Measurements from ENCODE around the gene RMDN3.

The RMDN3 gene

GRCh38 chr15:40772014-40772413 is 17.0 kb upstream of the RMDN3 start:
- DNase-seq (ENCODE audit: low read depth), result no peak

- no peak for DNase-seq (ENCODE audit: low read depth)
These were observed 16.2 kb upstream of the RMDN3 start for GRCh38 chr15:40771242-40771641.

DNA sequence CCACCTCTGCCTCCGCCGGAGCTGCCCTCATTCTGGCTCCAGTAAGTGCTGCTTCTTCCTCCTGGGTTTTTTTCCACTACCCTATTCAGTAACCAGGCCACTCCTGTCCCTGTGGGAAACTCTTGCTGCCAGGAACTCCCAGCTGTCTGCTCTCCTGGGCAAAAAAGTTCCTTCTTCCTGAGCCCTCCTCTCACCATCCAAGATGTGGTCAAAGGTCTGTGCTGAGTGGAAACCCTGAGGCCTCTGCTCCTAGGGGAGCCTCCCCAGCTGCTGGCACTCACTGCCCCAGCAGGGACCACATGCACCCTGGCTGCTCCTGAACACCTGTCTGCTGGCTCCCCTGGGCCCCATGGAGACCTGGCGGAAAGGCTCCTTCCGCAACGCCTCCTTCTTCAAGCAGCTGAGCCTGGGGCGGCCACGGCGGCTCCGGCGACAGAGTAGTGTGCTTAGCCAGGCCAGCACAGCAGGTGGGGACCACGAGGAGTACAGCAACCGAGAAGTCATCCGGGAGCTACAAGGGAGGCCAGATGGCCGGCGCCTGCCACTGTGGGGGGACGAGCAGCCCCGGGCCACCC is 15.2 kb upstream of the RMDN3 start:
- no peak for DNase-seq (ENCODE audit: low read depth)

DNA sequence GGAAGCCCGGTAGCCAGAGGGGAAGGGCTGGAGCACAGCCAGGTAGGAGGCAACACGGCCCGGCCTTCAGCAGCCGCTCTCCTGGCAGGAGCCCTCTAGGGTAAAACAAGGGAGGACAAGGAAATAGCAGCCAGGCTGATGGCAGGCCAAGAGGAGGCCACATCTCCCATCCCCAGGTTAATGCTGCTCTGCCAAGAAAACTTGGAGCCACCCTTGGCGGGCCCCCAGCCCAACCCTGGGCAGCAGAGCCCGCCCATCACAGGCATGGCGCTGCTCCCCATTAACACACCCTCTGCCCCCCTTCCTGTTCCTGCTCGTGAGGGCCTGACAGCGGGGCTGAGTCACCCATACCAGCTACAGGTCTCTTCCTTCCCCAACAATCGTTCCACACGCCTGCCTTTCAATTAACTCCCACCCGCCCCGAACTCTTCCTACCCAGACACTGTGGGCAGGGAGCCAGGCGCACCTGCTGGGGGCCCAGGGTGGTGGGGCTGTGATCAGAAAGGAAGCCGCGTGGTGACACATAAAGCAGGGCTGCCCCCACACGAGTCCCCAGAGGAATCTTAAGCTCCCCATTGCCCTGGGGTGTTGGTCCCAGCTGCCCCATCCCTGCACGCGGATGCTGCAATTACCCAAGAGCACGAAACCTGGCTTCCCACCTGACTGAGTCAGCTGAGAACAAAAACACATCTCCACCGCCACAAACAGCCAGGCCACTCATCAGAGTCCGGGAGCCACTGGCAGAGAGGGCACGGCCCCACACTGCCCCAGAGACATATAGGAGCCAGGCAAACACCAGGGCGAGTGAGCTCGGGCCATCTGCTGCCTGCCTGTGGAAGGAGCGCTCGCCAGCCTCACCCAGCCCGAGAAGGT is 14.5 kb upstream of the RMDN3 start, which contains the start of gene C15orf62:
C15orf62 (plus strand) TSS at position 707 of the 873 bp plus-strand sequence. CDS start 516 bp downstream, outside the sequence.
- no peak for DNase-seq (ENCODE audit: low read depth)

DNA sequence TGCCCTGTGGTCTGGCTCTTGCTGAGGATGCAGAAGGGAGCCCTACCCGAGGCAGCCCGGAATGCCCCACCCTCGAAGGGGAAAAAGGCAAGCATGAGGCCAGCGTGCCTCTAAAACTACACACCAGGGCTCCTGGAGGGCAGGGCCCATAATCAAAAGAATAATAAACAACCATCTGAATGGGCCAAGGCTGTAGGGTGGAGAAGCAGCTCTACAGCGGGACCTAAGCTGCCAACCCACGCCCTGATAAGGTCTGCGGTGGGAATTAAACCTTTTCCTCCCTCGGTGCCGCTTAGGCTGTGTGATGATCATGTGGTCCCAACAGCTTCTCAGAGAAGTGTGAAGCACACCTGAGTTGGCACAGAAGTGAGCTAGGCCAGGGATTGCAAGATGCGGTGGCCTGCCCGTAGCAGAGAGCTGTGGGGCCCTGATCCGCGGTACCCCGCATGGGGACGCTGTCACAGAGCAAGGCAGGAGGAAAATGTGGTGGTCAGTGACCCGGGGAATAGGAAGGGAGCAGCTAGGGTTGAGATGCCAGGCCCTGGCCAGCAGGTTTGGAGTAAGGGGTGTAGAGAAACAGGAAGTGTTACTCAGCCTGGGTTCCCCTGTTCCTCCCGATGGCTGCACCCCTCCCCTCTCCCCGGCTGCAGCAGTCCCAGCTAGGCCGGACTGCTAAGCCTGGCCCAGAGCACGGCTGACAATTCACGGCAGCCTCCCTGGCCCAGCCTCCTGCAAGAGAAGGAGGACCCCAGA is 13.6 kb upstream of the RMDN3 start:
- DNase-seq (ENCODE audit: low read depth), result no peak

DNA sequence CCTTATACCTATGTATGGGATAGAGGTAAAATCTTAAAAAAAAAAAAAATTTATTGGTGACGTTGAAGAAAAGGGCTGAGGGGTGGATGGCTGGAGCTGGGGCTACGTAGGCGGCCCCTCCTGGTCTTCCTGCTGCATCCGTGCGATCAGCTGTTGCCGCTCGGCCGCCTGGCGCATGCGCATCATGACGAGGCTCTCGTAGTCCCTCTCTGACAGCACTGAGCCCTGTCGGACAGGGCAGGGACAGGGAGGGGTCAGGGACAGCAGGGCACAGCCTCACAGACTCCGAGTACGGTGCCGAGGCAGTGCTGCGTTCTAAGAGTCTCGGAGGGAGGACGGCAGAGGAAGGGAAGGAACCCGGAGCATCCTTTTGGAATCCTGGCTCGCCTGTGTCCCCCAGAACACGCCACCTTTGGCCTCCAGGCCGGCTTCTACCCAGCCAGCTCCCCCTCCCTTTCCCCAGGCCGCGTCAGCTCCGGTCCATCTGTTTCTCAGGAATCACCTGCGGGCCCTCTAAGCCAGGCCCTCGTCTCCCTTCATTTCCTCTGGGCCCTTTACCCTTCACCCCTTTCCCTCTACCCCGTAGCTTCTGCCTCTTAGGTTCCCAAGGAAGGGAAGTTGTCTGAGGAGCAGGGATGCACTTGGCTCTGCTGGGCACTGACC is 12.9 kb upstream of the RMDN3 start:
- no peak for DNase-seq (ENCODE audit: low read depth)

GRCh38 chr15:40766906-40767837 is 12.1 kb upstream of the RMDN3 start:
- no peak for DNase-seq (ENCODE audit: low read depth)

- DNase-seq (ENCODE audit: low read depth), result no peak
These were observed 11.3 kb upstream of the RMDN3 start for GRCh38 chr15:40766194-40766815.

GRCh38 chr15:40764629-40765103 is 9.6 kb upstream of the RMDN3 start:
- no peak for DNase-seq (ENCODE audit: low read depth)

DNA sequence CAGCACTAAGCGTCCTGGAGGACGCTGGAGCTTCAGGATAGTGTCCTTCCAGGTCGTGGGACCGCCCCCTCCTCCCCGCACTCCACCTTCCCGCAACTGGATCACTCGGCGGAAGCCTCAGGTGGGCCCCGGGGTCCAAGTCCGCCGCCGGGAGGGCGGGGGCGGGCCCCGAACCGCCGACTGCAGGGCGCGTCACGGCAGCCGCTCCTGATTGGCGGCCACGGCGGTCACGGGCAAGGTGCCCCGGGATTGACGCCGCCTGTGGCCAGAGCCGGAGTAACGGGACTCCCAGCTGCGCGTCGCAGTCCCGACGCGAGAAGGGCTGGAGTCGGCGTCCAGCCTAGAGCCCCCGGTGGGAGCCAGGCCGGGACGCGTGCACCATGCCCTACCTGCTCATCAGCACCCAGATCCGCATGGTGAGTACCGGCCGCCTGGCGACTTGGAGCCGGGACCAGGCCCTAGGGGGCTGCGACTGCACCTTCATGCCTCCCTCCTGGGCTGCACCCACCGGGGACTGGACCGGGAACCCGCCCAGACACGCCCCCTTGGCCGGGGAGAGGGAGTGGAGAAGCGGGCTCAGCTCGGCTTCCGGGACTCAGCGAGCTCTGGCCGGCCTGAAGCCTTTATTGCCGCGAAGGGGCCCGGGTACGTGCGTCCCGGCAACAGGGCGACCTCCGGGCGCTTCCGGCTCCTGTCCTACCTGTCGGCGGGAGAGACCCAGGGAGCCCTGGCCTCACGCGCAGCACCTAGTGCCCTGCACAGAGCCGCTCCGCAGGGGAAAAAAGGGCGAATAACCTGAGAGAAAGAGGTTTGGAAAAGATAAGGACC is 9.0 kb upstream of the RMDN3 start, which contains the start of gene GCHFR:
GCHFR (plus strand) TSS at position 268 of the 828 bp plus-strand sequence; CDS start at position 381, 113 bp downstream.
- DNase-seq (ENCODE audit: low read depth), result peak; percentile 24

DNA sequence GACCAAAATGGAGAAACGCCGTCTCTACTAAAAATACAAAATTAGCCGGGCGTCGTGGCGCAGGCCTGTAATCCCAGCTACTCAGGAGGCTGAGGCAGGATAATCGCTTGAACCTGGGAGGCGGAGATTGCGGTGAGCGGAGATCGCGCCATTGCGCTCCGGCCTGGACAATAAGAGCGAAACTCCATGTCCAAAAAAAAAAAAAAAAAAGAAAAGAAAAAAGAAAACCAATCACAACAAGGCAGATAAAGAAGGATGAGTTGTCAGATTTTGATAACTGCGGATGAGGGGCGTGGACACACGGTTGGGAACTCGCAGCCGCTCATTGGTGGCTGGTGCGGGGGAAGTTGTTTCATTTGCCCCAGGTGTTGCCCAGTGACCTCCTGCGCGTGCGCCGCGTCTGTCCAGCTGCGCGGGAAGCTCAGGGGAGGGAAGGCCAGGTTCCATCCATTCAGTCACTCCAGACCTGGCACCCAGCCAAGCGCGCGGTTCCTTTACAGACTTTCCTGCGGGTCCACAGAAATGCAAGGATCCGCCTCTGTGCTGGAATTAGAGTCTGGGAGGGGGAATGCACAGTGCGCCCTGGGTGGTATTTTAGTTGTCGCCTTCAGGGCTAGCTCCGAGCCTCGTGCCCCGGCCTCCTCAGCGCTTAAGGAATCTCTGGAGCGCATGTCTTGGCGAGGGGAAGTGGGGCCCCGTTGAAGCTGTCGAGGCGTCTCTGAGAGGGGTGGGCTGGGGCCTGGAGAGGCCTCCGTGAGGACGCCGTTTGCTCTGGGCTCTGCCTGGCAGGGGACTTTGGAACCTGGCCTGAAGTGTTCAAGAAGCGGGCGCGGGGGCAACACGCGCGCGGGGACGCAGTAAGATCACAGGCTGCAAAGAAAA is 8.1 kb upstream of the RMDN3 start:
- DNase-seq (ENCODE audit: low read depth), result no peak

DNA sequence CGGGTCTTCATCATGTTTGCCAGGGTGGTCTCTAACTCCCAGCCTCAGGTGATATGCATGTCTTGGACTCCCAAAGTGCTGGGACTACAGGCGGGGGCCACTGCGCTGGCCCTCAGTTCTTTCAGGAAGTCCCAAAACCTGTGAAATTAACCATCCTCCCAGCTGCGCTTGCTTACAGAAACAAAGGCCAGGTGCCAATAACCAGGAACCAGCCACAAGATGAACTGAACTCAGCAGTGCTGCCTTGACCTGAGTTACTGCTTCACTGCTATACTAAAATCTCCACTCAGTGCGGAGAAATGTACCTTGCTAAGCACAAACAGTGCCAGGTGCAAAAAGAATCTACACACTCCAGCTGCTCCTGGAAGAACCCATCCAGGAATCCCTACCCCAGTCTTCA is 4.9 kb upstream of the RMDN3 start:
- no peak for DNase-seq (ENCODE audit: low read depth)

DNA sequence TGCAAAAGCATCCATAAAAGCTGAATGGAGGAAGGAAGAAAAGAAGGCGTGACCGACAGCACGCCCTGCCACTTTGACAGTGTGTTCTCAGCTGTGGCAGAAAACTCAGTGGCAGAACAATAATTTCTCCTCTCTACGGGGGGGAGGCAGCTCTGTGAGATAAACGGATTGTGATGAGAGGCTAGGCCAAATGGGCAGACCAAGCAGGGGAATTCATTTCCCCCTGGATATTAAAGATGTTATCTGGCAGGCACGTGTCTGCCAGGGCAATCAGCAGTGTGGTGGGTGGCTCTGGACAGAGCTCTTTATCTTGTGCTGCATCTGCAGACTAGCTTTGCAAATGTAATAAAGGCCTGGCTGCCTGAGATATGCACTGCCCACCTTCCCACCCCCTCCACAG is 1.9 kb upstream of the RMDN3 start:
- no peak for DNase-seq (ENCODE audit: low read depth)

- DNase-seq (ENCODE audit: low read depth), result no peak
These were observed 756 bp upstream of the RMDN3 start for GRCh38 chr15:40755812-40756208.

DNA sequence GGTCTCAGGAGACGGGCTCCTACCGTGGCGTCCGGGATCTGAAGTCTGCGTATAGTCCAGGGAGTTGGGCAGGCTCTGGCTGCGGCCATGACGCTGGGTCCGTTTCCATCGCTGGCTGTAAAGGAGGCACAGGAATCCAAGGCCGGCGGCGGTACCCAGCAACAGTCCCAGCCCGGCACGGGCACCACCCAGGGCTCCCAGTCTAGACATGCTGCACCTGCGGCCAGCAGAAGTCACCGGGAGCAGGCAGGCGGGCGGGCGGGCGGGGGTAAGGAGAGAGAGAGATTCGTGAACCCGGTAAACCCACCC is 526 bp downstream of the RMDN3 start:
- DNase-seq (ENCODE audit: low read depth), result no peak

DNA sequence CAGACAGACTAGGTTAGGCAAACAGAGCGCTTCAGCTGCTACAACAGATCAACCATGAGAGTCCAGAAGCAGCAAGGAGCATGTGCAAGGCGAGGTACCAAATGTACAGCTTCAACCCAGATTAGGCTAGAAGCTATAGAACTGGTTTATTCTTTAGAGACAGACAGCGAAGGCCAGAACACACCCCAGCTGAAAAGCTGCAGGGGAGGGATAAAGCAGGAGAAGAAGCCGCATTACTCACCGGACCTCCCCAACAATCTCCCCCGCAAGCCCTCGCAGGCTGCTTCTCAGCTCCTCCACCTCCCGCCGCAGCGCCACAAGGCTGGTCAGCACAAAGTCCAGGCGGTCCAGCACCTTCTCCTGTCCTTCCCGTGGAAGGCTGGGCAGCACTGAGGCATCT is 3.3 kb downstream of the RMDN3 start:
- no peak for DNase-seq (ENCODE audit: low read depth)

GRCh38 chr15:40750885-40751284 is 4.2 kb downstream of the RMDN3 start:
- DNase-seq (ENCODE audit: low read depth), result no peak

GRCh38 chr15:40749151-40749630 is 5.9 kb downstream of the RMDN3 start:
- DNase-seq (ENCODE audit: low read depth), result no peak
